ENCODE data around the gene RXRA. TPM values are rescaled to one million over a fixed set of nuclear protein-coding genes. Genes with fewer than 3 reads are reported as not detected.

The RXRA gene
- total RNA-seq, 4 donors from 2014 or later = 27.3 to 70.5 (median 58.6) TPM

GRCh38 chr9:134332266-134332665 is 6.0 kb downstream of the RXRA start:
- in situ Hi-C loops (cut with MboI; ENCODE audit: low pct_ligation_motif_present in 1 of 4, low pct_unique_long_range_greater_than_20kb in 1 of 4, low sequenced_read_pairs in 3 of 4) = no loop called here
- Histone ChIP-seq H3K27ac (peak overlapping the region in 2 of 4 donors; percentile 78 to 79), H3K4me1 (peaks cover 83 to 100% (median 97%) of the 10 kb centered on the region in 4 donors), H3K4me3 (no peak overlapping the region), H3K9me3 (no peaks in the 10 kb centered on the region), H3K27me3 (no peaks in the 10 kb centered on the region), H3K36me3 (no peaks in the 10 kb centered on the region)
- WGBS, 2 donors (ENCODE audit: low coverage in 1 of 2) = 63% methylated on average over 4 of the region's 13 CpGs; no CpG with 5 or more reads in 1 of the 2 donors
- intact Hi-C loops (cut with DNase I; ENCODE audit: low total_unique reads) = loop anchor here (10.0 kb wide), 1 partner anchor 313 kb away; the partner anchor contains the start of gene COL5A1
- no peak for DNase-seq
- TF ChIP-seq CTCF (IDR thresholded peaks at IDR 0.05) (no peak), POLR2A (IDR thresholded peaks at IDR 0.05) (no peak), EP300 (IDR thresholded peaks at IDR 0.05; ENCODE audit: low read depth) (no peak), POLR2AphosphoS5 (IDR thresholded peaks at IDR 0.05) (no peak)

- no peaks in the 10 kb centered on the region for H3K27me3 ChIP-seq
- no peak for DNase-seq
- no peak for TF ChIP-seq EP300 (IDR thresholded peaks at IDR 0.05; ENCODE audit: low read depth)
- WGBS, 2 donors (ENCODE audit: low coverage in 1 of 2) = 36% methylated on average over 8 of the region's 8 CpGs; no CpG with 5 or more reads in 1 of the 2 donors
- in situ Hi-C loops (cut with MboI; ENCODE audit: low pct_ligation_motif_present in 1 of 4, low pct_unique_long_range_greater_than_20kb in 1 of 4, low sequenced_read_pairs in 3 of 4) (no loop called here), intact Hi-C loops (cut with DNase I; ENCODE audit: low total_unique reads) (loop anchor here (10.0 kb wide), 1 partner anchor 312 kb away; the partner anchor contains the start of gene COL5A1)
- H3K27ac ChIP-seq = peak overlapping the region; percentile 78 to 85 (median 82)
- H3K9me3 ChIP-seq = no peaks in the 10 kb centered on the region
- peaks cover 84 to 100% (median 95%) of the 10 kb centered on the region in 4 donors for H3K4me1 ChIP-seq
- H3K4me3 ChIP-seq = peak overlapping the region in 2 of 4 donors; percentile 5 to 10
- no peaks in the 10 kb centered on the region for H3K36me3 ChIP-seq
These were observed 6.6 kb downstream of the RXRA start for GRCh38 chr9:134332841-134333233.

- intact Hi-C loops (cut with DNase I; ENCODE audit: low total_unique reads) (loop anchor here (10.0 kb wide), 1 partner anchor 311 kb away; the partner anchor contains the start of gene COL5A1), in situ Hi-C loops (cut with MboI; ENCODE audit: low pct_ligation_motif_present in 1 of 4, low pct_unique_long_range_greater_than_20kb in 1 of 4, low sequenced_read_pairs in 3 of 4) (no loop called here)
- no peaks in the 10 kb centered on the region for H3K9me3 ChIP-seq
- H3K4me3 ChIP-seq = peak overlapping the region in 2 of 4 donors; percentile 5 to 10
- peak; percentile 87 for DNase-seq
- H3K36me3 ChIP-seq = no peaks in the 10 kb centered on the region
- peak; percentile 7 for TF ChIP-seq EP300 (IDR thresholded peaks at IDR 0.05; ENCODE audit: low read depth)
- TF ChIP-seq POLR2AphosphoS5 (IDR thresholded peaks at IDR 0.05) = peak in 2 of 3 donors; percentile 27 to 36
- TF ChIP-seq POLR2A (IDR thresholded peaks at IDR 0.05) = peak; percentile 28
- TF ChIP-seq CTCF (IDR thresholded peaks at IDR 0.05) = no peak
- H3K27me3 ChIP-seq = no peaks in the 10 kb centered on the region
- peak overlapping the region; percentile 78 to 85 (median 82) for H3K27ac ChIP-seq
- WGBS, 2 donors (ENCODE audit: low coverage in 1 of 2) = 31% methylated on average over 24 of the region's 24 CpGs; no CpG with 5 or more reads in 1 of the 2 donors
- peaks cover 86 to 100% (median 95%) of the 10 kb centered on the region in 4 donors for H3K4me1 ChIP-seq
These were observed 7.1 kb downstream of the RXRA start for GRCh38 chr9:134333234-134333873.

- no peaks in the 10 kb centered on the region for H3K9me3 ChIP-seq
- peak overlapping the region in 2 of 4 donors; percentile 5 to 10 for H3K4me3 ChIP-seq
- in situ Hi-C loops (cut with MboI; ENCODE audit: low pct_ligation_motif_present in 1 of 4, low pct_unique_long_range_greater_than_20kb in 1 of 4, low sequenced_read_pairs in 3 of 4) = no loop called here
These were observed 7.8 kb downstream of the RXRA start for GRCh38 chr9:134333874-134334581.

More at GRCh38 chr9:134333874-134334581, 7.8 kb downstream of the RXRA start:
- no peak for DNase-seq
- Histone ChIP-seq H3K27ac (peak overlapping the region; percentile 78 to 85 (median 82)), H3K27me3 (no peaks in the 10 kb centered on the region), H3K36me3 (no peaks in the 10 kb centered on the region), H3K4me1 (peaks cover 89 to 100% (median 95%) of the 10 kb centered on the region in 4 donors)
- intact Hi-C loops (cut with DNase I; ENCODE audit: low total_unique reads) = loop anchor here (10.0 kb wide), 1 partner anchor 311 kb away; the partner anchor contains the start of gene COL5A1
- 54% methylated on average over 11 of the region's 16 CpGs; no CpG with 5 or more reads in 1 of the 2 donors for WGBS, 2 donors (ENCODE audit: low coverage in 1 of 2)
- TF ChIP-seq POLR2AphosphoS5 (IDR thresholded peaks at IDR 0.05) (no peak), CTCF (IDR thresholded peaks at IDR 0.05) (no peak), EP300 (IDR thresholded peaks at IDR 0.05; ENCODE audit: low read depth) (no peak), POLR2A (IDR thresholded peaks at IDR 0.05) (no peak)

All from transverse colon (tissue), 4 donors.